Heart left ventricle (tissue), 13 donors: Measurements from ENCODE around the gene BRDT.

Source experiments
- POLR2A ChIP-seq, 2 donors: fragments of 450-650 bp; IDR thresholded peaks; one replicate each; pipeline ENCODE4 v1.6.1; 2017; ENCODE audit warnings: antibody characterized with exemption in 2 of 2, mild to moderate bottlenecking in 2 of 2, moderate library complexity in 2 of 2
- TF ChIP-seq, protein P1 (sequence below), 12 donors: fragments of 200-600 bp; sonication (generic) in 4 of 12; IDR thresholded peaks; one replicate each; pipeline versions ENCODE4 v1.5.0 to v1.8.0; 2018 to 2022; ENCODE audit warnings: antibody characterized with exemption in 12 of 12, mild to moderate bottlenecking in 5 of 12
- donor health status: ischemic (EF 13 %, LVEDD 7.1; RV severe dilation, severe dysfunction).
- donor health status: DM: no; HTN: yes; CAD: no.
- donor health status: DM: no; HTN: no; CAD: no.
- donor health status: ischemic (EF 25% LVEDD 6.9; RV normal size, moderate dysfunction).
- donor health status: ischemic (EF 25% LVEDD 5.7; RV mildly dilated, moderate dysfunction).
- donor health status: ischemic (EF 35%, LVEDD 5.7; RV mildly dilated, moderate dysfunction).
- donor health status: nonischemic (EF 11% LVEDD 7.7; RV severe dilation, severe dysfunction).
- donor health status: DM: yes; HTN: yes; CAD: no.
- donor health status: PGD.
- donor health status: ischemic (EF 29% LVEDD 5.4; RV normal size, mild dysfunction).
- donor health status: nonischemic (EF 23%, LVEDD 6.1; RV moderate dilation, normal function).

- TF ChIP-seq, protein P1, sequence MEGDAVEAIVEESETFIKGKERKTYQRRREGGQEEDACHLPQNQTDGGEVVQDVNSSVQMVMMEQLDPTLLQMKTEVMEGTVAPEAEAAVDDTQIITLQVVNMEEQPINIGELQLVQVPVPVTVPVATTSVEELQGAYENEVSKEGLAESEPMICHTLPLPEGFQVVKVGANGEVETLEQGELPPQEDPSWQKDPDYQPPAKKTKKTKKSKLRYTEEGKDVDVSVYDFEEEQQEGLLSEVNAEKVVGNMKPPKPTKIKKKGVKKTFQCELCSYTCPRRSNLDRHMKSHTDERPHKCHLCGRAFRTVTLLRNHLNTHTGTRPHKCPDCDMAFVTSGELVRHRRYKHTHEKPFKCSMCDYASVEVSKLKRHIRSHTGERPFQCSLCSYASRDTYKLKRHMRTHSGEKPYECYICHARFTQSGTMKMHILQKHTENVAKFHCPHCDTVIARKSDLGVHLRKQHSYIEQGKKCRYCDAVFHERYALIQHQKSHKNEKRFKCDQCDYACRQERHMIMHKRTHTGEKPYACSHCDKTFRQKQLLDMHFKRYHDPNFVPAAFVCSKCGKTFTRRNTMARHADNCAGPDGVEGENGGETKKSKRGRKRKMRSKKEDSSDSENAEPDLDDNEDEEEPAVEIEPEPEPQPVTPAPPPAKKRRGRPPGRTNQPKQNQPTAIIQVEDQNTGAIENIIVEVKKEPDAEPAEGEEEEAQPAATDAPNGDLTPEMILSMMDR (IDR thresholded peaks at IDR 0.05) = no peak
- no peak for TF ChIP-seq POLR2A (IDR thresholded peaks at IDR 0.05)
Measured at GRCh38 chr1:91980663-91981062, 31.5 kb downstream of the BRDT start.
